ENCODE results near the gene APBB1IP. TPM values are rescaled to one million over a fixed set of nuclear protein-coding genes. Genes with fewer than 3 reads are reported as not detected.

APBB1IP gene
- 5.1 to 6.4 TPM (median 5.9 TPM) in 5 replicates for total RNA-seq (2022; extraction: Qiagen RNA extraction)

GRCh38 chr10:26437637-26438461 lies at the start of gene APBB1IP:
Gene APBB1IP (plus strand): TSS chr10:26438341. CDS start chr10:26492327, 53,986 bp downstream.

Other genes with a start within 250 kb of the APBB1IP start
- not detected in 5 replicates for gene GAD2, start 221.6 kb upstream of the APBB1IP start, total RNA-seq (2022; extraction: Qiagen RNA extraction)